TTC549 (cell line): ENCODE data around the gene GNG7.
"Not testable (repeated sequence)": the region's sequence is repeated elsewhere in the genome, so short reads cannot be mapped to it uniquely, and the experiment has no call there.

Experiments used
- FAIRE-seq: peaks from 2 replicates; lab custom pipeline; 2012; peaks lifted over from hg19 to GRCh38; lab: Jason Lieb, UNC

GNG7 gene

DNA sequence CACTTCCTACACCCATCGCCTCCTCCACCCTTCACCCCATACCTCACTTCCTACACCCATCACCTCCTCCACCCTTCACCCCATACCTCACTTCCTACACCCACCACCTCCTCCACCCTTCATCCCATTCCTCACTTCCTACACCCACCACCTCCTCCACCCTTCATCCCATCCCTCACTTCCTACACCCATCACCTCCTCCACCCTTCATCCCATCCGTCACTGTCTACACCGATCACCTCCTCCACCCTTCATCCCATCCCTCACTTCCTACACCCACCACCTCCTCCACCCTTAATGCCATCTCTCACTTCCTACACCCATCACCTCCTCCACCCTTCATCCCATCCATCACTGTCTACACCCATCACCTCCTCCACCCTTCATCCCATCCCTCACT lies 10.7 kb upstream of the GNG7 start:
- not testable (repeated sequence) for FAIRE-seq

DNA sequence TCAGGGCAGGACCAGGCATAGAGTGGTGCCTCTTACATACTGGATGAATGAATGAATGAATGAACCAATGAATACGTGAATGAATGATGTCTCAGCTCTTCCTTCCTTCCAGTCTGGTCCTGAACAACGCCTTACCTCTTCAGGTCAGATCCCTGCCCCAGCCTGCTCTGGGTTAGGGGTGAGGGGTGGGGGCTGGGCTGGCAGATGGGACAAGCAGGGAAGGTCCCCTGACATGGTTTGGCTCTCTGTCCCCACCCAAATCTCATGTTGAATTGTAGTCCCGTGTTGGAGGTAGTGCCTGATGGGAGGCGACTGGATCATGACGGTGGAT lies 9.3 kb upstream of the GNG7 start:
- no peak for FAIRE-seq

DNA sequence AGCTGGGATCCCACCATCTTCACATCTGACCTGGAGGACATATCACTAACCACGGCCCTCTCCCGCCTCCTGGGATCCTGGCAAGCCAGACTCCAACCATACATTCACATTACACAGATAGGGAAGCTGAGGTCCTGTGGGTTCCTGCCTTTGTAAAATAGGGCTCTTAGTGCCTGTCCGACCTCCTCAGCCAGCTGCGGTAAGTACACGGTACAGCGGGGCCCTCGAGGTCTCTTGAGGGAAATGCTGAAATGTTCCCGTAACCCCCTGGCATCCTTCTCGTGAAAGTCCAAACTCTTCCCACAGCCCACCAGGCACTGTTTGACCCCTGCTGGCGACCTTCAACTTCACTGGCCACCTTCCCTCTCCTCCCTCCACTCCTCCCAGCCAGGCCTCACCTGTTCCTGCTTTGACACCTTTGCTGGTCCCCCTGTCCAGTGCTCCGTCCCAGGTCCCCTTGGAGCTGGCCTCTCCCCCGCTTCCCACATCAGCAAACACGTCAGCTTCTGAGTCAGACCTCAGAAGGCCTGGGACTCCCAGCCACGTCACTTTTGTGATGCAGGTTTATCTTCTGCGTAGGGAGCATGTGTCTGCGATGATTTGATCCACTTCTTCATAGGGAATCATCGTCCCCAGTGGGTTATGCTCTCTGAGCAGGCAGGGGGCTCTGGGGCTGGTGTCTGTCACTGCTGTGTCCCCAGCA lies 8.8 kb upstream of the GNG7 start:
- FAIRE-seq = no peak

DNA sequence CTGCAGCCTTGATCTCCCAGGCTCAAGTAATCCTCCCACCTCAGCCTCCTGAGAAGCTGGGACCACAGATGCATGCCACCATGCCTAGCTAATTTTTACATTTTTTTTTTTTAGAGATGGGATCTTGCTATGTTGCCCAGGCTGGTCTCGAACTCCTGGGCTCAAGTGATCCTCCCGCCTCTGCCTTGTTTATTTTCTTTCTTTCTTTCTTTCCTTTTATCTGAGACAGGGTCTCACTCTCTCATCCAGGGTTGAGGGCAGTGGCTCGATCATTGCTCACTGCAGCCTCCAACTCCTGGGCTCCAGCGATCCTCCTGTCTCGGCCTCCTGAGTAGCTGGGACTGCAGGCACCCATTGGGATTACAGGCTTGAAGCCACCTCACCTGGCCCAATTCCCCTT lies 3.8 kb upstream of the GNG7 start:
- FAIRE-seq = no peak

DNA sequence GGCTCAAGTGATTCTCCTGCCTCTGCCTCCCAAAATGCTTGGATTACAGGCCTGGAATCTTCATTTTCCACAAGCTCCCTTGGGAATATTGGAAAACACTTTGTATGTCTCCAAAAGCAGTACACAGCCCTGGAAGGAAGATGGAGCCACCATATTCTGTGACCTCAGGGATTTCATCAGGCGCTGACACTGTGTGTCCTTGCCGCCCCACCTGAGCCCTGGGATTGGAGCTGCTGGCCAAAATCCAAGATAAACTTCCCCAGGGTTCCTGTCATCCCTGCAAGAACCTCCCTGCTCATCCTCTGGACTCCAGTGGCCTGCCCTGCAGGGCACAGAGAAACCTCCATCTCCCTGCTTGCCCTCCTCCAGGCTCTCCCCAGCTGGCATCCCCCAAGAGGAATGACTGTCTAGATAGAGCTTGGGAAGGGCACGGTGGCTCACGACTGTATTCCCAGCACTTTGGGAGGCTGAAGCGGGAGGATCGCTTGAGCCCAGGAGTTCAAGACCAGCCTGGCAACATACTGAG lies 1.3 kb upstream of the GNG7 start:
- no peak for FAIRE-seq

DNA sequence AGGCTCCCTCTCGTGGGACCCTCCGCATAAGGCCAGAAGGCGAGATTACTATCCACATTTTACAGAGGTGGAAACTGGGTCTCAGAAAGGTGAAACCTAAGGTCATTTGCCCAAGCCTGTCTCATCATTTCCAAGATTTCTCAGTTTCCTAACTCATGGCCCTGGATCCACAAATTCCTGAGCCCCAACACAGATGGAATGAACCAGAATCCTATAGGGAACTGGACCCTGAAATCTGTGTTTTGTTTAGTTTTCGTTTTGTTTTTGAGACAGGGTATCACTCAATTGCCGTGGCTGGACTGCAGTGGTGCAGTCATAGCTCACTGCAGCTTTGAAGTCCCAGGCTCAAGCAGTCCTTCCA lies 563 bp upstream of the GNG7 start:
- no peak for FAIRE-seq

DNA sequence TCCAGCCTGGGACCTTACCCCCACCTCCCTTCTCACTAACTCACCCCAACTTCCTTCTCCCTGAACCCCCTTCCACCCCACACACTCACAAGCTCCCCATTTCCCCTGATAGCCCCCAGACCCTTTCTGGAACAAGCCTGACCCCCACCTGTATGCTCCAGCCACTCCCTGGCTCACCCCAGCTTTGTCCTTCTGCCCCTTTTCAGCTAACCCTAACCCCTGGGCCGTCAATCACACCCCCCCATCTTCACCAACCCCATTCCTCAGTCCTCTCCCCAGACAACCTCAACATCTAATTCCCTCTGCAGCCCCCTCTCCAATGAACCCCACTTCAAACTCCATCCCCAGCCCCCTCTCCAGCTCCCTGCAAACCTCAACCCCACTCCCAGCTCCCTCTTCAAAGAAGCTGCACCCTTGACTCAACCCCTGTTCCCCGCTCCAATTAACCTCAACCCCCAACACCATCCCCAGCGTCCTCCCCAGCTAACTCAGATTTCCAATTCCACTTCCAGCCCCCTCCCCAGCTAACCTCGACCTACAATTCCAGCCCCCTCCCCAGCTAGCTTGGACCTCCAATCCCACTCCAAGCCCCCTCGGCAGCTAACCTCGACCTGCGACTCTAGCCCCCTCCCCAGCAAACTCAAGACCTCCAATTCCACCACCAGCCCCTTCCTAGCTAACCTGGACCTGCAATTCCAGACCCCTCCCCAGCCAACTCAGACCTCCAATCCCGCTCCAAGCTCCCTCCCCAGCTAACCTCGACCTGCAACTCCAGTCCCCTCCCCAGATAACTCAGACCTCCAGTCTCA lies 929 bp downstream of the GNG7 start:
- no peak for FAIRE-seq

DNA sequence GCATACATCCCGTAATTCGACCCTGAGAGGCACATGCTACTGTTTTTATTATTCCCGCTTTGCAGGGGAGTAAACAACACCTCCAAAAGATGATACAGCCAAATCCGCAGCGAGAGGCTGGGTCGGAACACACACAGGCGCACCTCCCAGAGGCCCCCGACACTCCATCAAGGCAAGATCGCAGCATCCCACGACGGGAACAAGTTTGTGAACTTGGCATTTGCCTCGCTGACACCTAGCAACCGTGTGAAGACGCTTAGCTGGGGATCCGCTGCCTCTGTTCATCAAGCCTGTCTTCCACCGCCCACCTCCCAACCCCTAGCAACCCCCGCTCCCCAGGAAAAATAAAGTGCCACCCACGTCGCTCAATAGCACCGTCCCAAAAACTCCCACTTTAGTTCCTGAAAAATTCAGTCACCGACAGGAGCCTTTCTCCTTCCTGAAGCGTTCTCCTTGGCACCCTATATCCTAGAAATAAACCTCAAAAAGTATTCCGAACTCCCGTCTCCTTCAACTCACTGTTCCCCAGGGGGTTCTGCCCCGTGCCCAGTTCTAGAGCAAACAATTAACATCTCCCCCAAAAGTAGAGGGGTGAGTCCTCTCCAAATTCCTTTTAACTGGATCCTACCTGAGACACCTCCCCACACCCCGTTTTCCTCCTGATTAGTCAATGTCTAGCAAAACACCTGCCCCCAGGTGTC lies 1.7 kb downstream of the GNG7 start:
- FAIRE-seq = no peak

DNA sequence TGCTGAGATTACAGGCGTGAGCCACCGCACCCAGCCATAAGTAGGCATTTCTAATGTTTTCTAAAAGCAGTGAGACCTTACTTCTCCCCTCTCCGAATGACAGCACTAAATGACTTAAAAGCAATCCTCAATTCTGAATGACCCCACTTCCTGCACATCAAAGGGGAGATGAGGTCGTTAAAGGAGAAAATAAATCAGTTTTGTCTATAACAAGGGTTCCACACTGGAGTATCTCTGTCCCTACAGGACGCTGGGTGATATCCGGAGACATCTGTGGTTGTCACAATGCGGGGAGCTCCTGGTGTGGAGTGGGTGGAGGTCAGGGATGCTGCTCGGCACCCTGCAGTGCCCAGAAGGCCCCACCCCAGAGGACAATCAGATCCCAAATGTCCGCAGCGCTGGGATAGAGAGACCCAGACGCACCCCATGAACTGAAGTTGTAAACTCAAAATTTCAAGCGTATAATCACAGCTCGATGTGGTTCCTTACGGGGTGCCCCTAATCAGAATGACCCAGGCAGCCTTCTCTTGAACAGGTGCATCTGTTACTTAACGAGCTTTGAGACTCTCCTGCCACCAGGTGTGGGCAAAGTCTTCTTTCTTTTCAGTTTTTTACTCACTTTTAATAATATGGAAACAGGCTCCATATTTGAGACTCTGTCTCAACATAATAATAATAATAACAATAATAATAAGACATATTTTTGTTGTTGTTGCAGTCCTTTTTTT lies 2.9 kb downstream of the GNG7 start:
- no peak for FAIRE-seq

DNA sequence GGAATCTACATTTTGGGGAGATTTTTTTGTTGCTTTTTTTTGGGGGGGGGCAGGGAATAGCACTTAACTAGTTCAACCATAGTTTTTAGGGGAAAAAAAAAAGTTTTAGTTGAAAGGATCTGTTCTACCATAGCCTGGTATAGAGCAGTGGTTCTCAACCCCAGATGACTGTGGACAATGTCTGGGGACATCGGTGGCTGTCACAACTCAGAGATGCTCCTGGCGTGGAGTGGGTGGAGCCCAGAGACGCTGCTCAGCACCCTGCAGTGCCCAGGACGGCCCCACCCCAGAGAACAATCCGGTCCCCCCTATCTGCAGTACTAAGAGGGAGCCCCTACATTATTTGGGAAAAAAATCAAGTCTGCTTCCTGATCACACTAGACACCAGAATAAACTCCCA lies 8.3 kb downstream of the GNG7 start:
- FAIRE-seq = no peak

DNA sequence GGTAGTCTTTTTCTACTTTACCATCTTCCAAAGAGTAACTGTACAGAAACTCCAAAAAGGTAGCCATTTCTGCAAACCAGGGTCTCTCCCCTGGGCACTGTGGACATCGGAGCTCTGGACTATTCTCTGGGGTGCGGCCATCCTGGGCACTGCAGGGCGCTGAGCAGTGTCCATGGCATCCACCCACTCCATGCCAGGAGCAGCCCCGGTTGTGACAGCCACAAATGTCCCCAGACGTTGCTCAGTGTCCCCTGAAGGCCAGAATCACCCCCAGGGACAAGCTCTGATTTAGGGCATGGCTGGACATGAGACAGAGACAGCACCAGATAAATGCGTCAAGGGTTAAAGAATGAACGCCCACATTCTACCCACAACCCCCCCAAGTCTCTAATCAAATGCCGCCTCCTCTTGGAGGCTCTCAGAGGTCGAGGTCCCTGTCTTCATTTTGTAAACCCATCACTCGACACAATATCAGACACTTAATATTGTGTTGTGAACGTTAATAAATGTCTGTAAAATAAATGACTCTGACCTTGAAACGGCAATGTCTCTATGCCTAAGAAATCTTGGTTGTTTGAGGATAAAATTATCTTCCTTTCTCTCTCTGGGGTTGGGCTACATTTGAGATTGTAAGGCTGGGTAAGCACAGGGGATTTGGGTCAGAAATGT lies 8.9 kb downstream of the GNG7 start:
- FAIRE-seq = no peak

DNA sequence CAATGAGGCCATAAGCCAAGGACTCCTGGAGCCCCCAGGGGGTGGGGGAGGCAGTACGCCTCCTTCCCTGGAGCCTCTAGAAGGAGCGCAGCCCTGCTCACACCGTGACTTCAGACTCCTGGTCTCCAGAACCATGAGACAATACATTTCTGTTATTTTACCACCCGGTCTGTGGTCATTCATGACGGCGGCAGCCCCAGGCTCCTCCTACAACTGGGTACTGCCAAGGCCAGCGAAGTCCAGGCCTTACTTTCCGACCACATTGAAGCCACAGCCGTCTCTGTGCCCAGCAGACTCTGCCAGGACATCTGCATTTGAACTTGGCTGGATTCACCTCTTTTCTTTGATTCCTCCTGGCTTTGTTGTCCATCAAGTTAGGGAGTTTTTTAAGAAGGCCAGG lies 10.5 kb downstream of the GNG7 start:
- no peak for FAIRE-seq

DNA sequence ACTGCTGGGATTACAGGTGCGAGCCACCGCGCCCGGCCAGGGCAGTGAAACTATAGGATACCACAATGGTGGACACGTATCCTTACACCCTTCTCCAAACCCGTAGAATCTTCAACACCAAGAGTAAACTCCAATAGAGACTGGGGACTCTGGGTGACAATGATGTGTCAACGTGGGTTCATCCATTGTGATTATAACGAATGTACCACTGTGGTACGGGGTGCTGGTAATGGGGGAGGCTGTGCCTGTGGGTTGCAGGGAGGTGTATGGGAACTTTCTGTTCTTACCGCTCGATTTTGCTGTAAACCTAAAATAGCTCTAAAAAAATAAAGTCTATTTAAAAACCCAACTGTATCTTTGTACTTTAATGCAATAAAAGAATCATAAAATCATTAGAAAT lies 11.6 kb downstream of the GNG7 start:
- FAIRE-seq = no peak

DNA sequence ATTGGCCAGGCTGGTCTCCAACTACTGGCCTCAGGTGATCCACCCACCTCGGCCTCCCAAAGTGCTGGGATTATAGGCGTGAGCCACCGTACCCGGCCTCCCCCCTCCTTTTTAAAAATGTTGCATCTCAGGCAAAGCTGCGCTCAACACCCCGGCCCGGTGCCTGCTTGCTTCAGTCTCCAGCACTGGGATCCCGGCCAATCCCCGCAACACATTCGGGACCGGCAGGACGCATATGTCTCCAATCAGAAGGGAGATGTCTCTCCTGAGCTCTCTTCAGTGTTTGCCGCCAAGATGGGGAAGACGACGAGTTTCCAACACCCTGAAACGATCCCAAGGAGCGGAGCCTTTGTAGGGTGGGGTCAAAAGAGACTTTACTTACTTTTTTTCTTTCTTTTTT lies 16.1 kb downstream of the GNG7 start:
- no peak for FAIRE-seq

DNA sequence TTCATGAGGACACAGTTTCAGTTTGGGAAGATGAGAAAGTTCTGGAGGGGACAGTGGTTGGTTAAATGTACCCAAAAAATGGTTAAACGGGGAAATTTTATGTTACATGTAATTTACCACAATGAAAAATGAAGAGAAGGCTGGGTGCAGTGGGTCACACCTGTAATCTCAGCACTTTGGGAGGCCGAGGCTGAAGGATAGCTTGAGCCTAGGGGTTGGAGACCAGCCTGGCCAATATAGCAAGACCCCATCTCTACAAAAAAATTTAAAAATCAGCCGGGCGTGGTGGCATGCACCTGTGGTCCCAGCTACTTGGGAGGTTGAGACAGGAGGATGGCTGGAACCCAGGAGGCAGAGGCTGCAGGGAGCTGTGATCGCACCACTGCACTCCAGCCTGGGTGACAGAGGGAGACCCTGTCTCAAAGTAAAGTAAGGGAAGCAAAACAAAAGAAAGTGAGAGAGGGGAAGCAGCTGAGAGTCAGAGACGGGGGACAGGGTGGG lies 17.2 kb downstream of the GNG7 start:
- no peak for FAIRE-seq

DNA sequence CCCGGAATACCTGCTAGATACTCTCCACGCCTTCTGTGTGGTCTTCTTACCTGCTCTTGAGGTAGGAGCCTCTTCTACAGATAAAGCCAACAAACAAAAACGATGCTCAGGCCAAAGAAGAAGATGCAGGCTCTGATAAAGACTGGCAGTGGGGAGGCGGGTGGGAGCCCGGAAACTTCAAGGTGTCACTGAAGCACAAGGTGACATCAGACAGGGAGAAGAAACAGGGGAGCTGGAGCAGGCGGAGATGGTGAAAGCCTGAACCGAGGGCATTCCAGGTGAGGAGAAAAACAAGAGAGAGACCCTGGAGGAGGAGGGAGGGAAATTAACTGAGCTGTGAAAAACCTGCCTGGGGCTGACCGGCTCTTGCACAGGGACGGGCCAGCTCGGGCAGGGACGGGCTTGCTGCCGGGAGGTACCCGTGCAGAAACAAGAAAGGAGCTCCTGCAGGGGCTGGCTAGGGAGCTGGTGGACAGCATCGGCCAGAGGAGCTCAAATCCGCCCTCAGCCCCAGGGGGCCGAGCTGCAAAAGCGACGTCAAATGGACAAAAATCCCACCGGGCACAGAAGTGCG lies 19.0 kb downstream of the GNG7 start:
- FAIRE-seq = no peak

DNA sequence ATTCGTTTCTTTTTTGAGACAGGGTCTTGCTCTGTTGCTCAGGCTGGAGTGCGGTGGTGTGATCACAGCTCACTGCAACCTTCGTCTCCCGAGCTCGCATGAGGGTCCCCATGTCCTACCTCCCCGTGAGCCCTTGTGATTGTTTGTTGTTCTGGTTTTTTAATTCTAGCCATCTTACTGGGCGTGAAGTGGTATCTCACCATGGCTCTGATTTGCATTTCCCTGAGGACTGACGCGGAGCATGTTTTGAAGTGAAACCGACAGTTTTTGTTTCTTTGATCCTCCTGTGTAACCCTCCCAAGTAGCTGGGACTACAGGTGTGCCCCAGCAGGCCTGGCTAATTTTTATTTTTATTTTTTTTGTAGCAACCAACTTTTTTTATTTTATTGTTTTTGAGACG lies 21.7 kb downstream of the GNG7 start:
- FAIRE-seq = no peak

DNA sequence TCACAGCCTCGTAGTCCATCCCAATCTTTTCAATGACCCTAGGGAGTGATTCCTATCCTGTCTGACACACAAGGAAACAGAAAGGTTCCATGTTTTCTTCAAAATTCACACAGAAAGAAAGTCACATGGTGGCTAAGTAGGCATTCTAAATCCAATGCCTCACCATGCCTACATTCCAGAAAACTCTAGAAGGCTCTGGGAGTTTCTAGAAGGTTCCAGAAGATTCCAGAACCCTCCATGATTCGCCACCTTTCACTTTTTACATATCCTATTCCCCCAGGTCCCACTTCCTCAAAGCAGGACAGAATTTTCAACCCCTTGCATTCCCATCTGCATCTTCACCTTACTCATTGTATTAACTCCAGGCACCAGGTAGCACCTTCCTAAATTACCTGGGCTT lies 23.1 kb downstream of the GNG7 start:
- FAIRE-seq = no peak

DNA sequence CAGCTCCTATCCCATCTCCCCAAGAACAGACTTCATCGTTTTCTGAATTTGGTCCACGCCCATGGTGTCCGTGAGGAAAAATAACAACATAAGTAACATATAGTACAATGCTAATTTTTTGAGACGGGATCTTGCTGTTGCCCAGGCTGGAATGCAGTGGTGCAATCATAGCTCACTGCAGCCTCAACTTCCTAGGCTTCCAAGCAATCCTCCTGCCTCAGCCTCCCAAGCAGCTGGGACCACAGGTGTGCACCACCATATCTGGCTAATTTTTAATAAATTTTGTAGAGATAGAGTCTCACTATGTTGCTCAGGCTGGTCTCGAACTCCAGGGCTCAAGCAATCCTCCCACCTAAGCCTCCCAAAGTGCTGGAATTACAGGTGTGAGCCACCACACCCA lies 23.5 kb downstream of the GNG7 start:
- not testable (repeated sequence) for FAIRE-seq

DNA sequence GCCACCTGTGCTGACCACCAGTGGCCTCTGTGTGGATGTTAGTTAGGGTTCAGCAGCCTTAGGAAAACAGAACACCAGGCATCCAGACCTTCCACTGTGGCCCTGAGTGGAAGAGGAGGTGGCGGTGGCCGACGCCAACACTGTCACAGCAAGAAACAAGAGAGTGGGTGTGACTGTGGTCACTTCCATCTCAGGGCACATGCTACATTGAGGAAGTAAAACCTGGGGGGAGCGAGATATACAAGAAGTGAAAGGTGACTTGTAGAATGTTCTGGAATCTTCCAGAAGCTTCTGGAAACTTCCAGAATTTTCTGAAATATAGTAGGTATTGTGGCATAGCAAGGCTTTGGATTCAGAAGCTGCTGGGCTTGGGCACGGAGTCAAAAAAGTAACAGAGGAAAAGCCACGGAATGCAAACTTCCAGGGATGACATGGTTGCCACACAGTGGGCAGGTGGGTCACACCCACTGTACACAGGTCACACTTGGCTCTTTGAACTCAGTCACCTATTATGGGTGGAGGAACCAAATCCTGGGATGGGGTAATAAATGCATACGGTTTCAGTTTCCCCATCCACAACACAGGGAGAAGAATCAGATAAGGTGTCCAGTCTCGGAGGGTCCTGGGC lies 24.3 kb downstream of the GNG7 start:
- no peak for FAIRE-seq

DNA sequence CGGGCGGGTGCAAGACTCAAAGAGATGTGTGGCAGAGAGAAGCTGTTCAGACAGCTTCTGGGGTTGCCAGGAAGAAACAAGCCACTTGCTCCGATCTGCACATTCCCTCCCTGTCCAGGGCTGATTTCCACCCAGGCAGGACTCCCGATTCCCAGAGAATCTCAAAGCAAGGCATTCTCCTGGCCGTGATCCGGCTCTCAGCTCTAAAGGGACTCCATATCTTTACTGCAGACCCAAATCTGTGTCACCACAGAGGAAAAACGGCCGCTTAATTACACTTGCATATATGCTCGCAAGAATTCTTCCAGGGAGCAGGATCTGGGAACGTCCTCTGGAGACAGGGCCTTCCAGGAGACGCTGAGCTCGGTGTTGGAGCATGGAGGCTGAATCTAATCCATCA lies 25.7 kb downstream of the GNG7 start:
- FAIRE-seq = no peak
